Measurements from ENCODE around the gene STRN3.

DNA sequence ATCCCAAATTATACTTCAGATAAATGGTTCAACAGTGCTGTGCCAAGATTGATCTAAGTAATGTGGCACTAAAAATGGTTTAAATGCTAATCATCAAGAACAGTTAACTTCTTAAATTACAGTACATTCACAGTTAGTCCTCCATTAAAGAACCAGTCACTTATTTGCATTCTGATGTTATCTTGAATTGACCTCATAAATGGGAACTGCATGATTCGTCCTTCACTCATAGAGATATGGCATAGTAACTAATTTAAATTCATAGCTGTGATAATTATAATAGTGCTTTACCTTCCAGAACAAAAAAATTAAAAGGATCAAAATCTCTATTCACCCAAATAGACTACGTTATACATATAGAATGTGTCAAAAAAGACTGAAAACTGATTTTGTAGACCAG is 90.7 kb downstream of the STRN3 start:
- TF ChIP-seq, protein P1, sequence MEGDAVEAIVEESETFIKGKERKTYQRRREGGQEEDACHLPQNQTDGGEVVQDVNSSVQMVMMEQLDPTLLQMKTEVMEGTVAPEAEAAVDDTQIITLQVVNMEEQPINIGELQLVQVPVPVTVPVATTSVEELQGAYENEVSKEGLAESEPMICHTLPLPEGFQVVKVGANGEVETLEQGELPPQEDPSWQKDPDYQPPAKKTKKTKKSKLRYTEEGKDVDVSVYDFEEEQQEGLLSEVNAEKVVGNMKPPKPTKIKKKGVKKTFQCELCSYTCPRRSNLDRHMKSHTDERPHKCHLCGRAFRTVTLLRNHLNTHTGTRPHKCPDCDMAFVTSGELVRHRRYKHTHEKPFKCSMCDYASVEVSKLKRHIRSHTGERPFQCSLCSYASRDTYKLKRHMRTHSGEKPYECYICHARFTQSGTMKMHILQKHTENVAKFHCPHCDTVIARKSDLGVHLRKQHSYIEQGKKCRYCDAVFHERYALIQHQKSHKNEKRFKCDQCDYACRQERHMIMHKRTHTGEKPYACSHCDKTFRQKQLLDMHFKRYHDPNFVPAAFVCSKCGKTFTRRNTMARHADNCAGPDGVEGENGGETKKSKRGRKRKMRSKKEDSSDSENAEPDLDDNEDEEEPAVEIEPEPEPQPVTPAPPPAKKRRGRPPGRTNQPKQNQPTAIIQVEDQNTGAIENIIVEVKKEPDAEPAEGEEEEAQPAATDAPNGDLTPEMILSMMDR (IDR thresholded peaks at IDR 0.05; ENCODE audit: low read depth, low read length, poor library complexity, severe bottlenecking) = no peak
- TF ChIP-seq EZH2phosphoT487 (IDR thresholded peaks at IDR 0.05; ENCODE audit: borderline replicate concordance, low read length) = no peak
